ENCODE results near the gene PTPRD.
"Not testable (repeated sequence)": the region's sequence is repeated elsewhere in the genome, so short reads cannot be mapped to it uniquely, and the experiment has no call there.

The PTPRD gene

DNA sequence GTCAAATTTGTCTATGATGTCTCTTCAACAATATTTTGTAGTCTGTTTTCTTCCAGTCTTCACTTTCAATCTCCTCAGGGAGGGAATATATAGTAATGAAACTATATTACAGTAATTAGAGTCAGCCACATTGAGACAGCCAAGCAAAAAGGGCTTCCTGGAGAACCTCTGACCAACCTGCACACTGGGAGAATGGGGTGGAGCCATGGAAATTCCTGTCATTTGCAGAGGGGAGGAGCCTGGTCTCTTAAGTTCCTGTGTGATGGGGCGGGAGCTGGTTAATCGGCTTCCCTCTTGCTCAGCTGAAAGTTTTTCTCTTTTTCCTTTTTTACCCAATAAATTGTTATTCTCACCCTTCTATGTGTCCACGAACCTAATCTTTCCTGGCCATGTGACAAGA lies 1220.0 kb downstream of the PTPRD start:
- H3K4me1 Mint-ChIP-seq = no peaks in the 10 kb centered on the region
- H3K4me3 Mint-ChIP-seq = no peak overlapping the region
- H3K27me3 Mint-ChIP-seq = no peaks in the 10 kb centered on the region
- ATAC-seq (replicated peaks; ENCODE audit: extremely low read depth, poor library complexity, severe bottlenecking) (no peak), DNase-seq (ENCODE audit: low spot score in 2 of 2) (no peak)
- H3K9me3 Mint-ChIP-seq = peaks cover 19% of the 10 kb centered on the region
- H3K36me3 Mint-ChIP-seq (ENCODE audit: insufficient read depth) = no peaks in the 10 kb centered on the region
- no peak overlapping the region for H3K27ac Mint-ChIP-seq (ENCODE audit: low read depth)

DNA sequence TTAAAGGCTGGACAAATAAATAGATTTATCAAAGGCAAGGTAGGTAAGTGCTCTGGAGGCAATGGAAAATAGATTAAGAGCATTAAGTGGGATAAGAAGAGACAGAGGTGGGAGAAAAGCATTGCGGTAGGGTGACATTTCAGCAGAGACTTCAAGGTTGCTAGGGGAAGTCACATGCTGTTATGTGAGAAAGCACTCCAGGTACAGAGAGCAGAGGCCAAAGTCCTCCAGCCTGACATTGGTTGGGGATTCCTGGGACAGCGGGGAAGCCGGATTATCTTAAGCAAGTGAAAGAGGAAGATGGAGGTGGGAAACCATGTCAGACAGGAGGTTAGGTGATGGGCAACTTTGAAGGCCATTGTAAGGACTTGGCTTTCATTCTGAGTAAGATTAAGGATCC lies 1222.9 kb downstream of the PTPRD start:
- no peak for ATAC-seq (replicated peaks; ENCODE audit: extremely low read depth, poor library complexity, severe bottlenecking)
- Mint-ChIP-seq H3K27me3 (no peaks in the 10 kb centered on the region), H3K9me3 (peaks cover 14% of the 10 kb centered on the region)

DNA sequence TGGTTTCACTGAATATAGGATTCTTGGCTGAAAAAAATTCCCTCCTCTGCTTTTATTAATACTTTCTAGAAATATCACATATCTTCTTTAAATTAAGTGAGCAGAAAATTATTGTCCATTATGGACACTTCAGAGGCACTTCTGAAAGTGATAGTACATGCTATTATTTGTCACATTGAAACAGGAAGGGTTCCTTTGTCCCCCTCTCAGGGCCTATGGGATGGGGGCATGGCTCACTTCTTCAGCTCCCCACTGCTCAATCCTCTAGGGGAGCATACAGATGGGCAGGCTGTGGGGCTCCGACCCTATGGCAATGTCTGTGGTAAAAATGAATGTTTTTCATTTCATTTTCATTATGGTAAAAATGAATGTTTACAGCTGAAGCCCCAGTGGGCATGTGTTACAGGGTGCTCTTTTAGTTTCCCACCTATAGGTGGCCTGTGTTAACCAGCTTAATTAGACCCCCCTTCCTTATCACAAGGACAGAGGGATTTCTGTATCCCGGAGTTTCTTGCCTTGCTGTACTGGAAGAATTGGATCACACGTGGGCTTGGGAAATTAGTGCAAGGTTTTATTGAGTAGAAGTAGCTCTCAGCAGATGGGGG lies 1225.2 kb downstream of the PTPRD start:
- H3K36me3 Mint-ChIP-seq (ENCODE audit: insufficient read depth) = no peaks in the 10 kb centered on the region
- H3K27me3 Mint-ChIP-seq = no peaks in the 10 kb centered on the region
- no peak overlapping the region for H3K27ac Mint-ChIP-seq (ENCODE audit: low read depth)
- DNase-seq (ENCODE audit: low spot score in 2 of 2) (no peak), ATAC-seq (replicated peaks; ENCODE audit: extremely low read depth, poor library complexity, severe bottlenecking) (no peak)
- no peak overlapping the region for H3K4me3 Mint-ChIP-seq
- no peaks in the 10 kb centered on the region for H3K4me1 Mint-ChIP-seq
- H3K9me3 Mint-ChIP-seq = peaks cover 14% of the 10 kb centered on the region

More for the DNA sequence above, 1222.9 kb downstream of the PTPRD start:
- Mint-ChIP-seq H3K4me3 (no peak overlapping the region), H3K4me1 (no peaks in the 10 kb centered on the region), H3K36me3 (ENCODE audit: insufficient read depth) (no peaks in the 10 kb centered on the region), H3K27ac (ENCODE audit: low read depth) (no peak overlapping the region)
- no peak for DNase-seq (ENCODE audit: low spot score in 2 of 2)

DNA sequence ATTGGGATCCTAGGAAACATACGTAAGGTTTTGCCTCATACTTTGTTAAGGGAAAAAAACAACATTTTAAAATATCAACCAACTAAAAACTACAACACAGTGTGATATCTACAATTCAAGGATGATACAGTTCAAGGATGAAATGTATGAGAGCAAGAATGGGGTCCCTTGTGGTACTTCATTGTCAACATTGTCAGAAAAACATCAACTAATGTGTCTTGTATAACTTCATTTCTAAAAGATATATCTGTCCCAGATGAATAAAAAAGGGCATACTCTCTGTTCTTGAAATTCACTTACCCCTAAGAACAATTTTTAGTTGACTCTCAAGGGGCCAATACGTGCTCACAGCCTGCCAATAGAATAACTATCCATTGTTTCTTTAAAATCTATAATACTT lies 1250.5 kb downstream of the PTPRD start:
- Mint-ChIP-seq H3K27me3 (no peaks in the 10 kb centered on the region), H3K27ac (ENCODE audit: low read depth) (no peak overlapping the region), H3K4me1 (no peaks in the 10 kb centered on the region), H3K4me3 (no peak overlapping the region), H3K9me3 (peaks cover 7% of the 10 kb centered on the region), H3K36me3 (ENCODE audit: insufficient read depth) (no peaks in the 10 kb centered on the region)
- ATAC-seq (replicated peaks; ENCODE audit: extremely low read depth, poor library complexity, severe bottlenecking) = no peak
- DNase-seq (ENCODE audit: low spot score in 2 of 2) = no peak

DNA sequence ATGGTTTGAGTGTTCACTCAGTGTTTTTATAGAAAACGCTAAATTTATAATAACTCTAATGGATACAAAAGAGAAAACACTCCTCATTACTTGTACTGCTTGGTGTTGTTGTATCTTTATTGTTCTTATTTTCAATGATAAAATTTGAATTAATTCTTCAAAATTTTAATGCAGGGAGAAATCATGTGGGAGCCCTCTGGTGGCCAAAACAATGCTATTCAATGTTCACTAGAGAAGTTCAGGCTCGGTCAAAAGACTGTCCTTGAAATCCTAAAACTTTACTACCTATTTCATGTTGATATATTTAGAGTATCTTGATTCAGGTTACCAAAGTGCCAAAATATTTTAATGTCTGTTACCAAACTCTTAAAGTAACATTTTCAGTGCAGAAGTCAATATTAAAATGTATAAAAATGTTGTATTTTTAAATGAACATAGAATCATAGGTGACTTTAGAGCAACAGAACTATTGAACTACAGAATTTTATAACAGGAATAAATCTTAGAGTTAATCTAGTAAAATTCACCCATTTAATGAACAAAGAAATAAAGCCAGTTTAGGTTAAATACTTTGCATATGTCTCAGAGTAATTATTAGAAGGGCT lies 1259.8 kb downstream of the PTPRD start:
- no peaks in the 10 kb centered on the region for H3K4me1 Mint-ChIP-seq
- H3K27me3 Mint-ChIP-seq = no peaks in the 10 kb centered on the region
- DNase-seq (ENCODE audit: low spot score in 2 of 2) (no peak), ATAC-seq (replicated peaks; ENCODE audit: extremely low read depth, poor library complexity, severe bottlenecking) (no peak)
- H3K4me3 Mint-ChIP-seq = no peak overlapping the region
- H3K36me3 Mint-ChIP-seq (ENCODE audit: insufficient read depth) = no peaks in the 10 kb centered on the region
- no peak overlapping the region for H3K27ac Mint-ChIP-seq (ENCODE audit: low read depth)
- H3K9me3 Mint-ChIP-seq = no peaks in the 10 kb centered on the region

DNA sequence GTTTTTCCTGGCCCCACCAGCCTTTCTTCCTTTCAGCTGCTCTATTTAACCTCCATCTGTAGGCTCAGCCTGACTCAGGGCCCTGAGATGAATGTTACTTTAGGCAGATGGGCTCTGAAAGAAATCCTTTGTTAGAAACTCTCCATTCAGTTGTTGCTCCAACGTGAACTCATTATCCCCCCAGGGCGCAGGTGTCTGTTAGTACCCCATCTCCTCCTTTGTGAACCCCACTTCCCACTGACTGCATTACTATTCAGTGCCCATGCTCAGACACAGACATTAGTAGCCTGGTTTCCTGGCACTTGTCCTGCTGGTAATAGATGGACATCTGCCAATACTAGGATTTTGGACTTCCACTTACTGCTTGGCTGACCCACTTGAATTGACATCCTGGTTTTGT lies 1271.6 kb downstream of the PTPRD start:
- Mint-ChIP-seq H3K36me3 (ENCODE audit: insufficient read depth) (peaks cover 2% of the 10 kb centered on the region), H3K4me3 (no peak overlapping the region), H3K4me1 (no peaks in the 10 kb centered on the region), H3K9me3 (peaks cover 10% of the 10 kb centered on the region), H3K27ac (ENCODE audit: low read depth) (no peak overlapping the region), H3K27me3 (no peaks in the 10 kb centered on the region)
- DNase-seq (ENCODE audit: low spot score in 2 of 2) = no peak
- no peak for ATAC-seq (replicated peaks; ENCODE audit: extremely low read depth, poor library complexity, severe bottlenecking)

DNA sequence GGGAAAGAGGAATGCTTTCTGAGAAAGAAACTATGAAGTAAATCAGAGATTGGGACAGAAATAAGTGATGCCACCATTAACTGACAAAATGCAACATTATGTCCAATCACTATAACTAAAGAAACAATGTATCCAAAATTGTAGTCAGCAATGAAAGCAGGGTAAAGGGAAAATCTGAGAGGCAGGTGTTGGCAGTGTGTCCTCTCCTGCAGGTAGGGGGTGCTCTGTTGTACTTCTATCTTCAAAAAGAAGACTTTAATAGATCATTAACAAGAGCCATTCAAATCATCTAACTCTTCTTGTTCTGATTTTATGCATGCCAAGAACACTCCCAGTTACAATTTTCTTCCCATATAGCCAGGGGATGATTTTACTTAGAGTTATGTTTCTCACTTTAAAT lies 1275.7 kb downstream of the PTPRD start:
- no peak overlapping the region for H3K4me3 Mint-ChIP-seq
- H3K36me3 Mint-ChIP-seq (ENCODE audit: insufficient read depth) = peaks cover 2% of the 10 kb centered on the region
- no peak for DNase-seq (ENCODE audit: low spot score in 2 of 2)
- H3K9me3 Mint-ChIP-seq = peaks cover 25% of the 10 kb centered on the region
- no peaks in the 10 kb centered on the region for H3K4me1 Mint-ChIP-seq
- H3K27me3 Mint-ChIP-seq = no peaks in the 10 kb centered on the region
- H3K27ac Mint-ChIP-seq (ENCODE audit: low read depth) = no peak overlapping the region
- no peak for ATAC-seq (replicated peaks; ENCODE audit: extremely low read depth, poor library complexity, severe bottlenecking)

DNA sequence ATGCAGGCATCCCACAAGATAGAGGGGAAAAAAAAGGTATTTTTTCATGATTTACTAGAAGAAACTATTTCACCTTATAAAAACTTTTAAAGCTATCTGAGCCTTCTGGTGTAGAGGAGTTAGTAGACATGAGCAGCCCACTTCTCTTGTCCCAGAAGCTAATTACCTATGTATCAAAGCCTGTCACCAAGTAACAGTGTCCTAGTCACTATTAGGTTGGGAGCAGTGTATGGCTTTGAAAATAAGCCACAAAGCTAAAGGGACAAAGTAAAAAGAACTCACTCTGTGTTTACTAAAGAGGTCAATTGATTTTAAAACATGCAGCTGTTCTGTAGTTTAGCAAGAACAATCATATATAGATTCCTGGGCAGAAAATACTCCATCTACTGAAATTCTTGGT lies 1286.1 kb downstream of the PTPRD start:
- no peak overlapping the region for H3K4me3 Mint-ChIP-seq
- no peak overlapping the region for H3K27ac Mint-ChIP-seq (ENCODE audit: low read depth)
- DNase-seq (ENCODE audit: low spot score in 2 of 2) = no peak
- no peaks in the 10 kb centered on the region for H3K36me3 Mint-ChIP-seq (ENCODE audit: insufficient read depth)
- no peaks in the 10 kb centered on the region for H3K4me1 Mint-ChIP-seq
- H3K9me3 Mint-ChIP-seq = peaks cover 4% of the 10 kb centered on the region
- no peaks in the 10 kb centered on the region for H3K27me3 Mint-ChIP-seq
- ATAC-seq (replicated peaks; ENCODE audit: extremely low read depth, poor library complexity, severe bottlenecking) = no peak

DNA sequence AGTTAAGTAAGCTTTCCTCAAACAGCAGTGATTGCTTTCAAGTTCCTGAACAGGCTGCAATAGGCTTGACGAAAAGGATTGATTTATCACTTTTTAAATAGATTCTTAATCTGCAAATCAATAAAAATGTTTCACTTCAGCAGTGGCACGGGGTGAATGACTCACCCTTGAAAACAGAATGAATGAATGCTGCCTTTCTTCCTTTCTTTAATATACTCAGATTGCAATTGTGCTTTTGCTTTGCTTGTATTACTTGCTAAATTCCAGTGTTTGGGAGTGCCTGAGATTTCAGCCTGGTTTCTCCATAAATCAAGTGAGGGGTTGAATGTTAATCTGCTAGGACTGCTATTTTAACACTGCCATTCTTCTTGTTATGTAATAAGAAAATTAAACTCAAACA lies 1293.8 kb downstream of the PTPRD start:
- no peak for DNase-seq (ENCODE audit: low spot score in 2 of 2)
- no peak for ATAC-seq (replicated peaks; ENCODE audit: extremely low read depth, poor library complexity, severe bottlenecking)
- Mint-ChIP-seq H3K27ac (ENCODE audit: low read depth) (no peak overlapping the region), H3K36me3 (ENCODE audit: insufficient read depth) (no peaks in the 10 kb centered on the region), H3K4me1 (no peaks in the 10 kb centered on the region), H3K4me3 (no peak overlapping the region), H3K9me3 (peaks cover 17% of the 10 kb centered on the region), H3K27me3 (no peaks in the 10 kb centered on the region)

DNA sequence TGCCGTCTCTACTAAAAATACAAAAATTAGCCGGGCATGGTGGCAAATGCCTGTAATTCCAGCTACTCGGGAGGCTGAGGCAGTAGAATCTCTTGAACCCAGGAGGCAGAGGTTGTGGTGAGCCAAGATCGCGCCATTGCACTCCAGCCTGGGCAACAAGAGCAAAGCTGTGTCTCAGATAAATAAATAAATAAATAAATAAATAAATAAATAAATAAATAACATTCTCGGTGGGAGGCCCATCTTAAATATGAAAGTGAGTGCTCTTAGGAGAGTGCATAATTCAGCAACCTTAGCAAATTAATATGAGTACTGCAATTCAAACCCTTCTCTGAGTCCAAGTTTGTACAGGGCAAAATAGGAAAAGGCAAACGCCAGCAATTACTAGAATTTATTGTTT lies 1302.1 kb downstream of the PTPRD start:
- H3K9me3 Mint-ChIP-seq = peaks cover 10% of the 10 kb centered on the region
- not testable (repeated sequence) for DNase-seq (ENCODE audit: low spot score in 2 of 2); H3K27me3 Mint-ChIP-seq; H3K4me3 Mint-ChIP-seq; ATAC-seq (replicated peaks; ENCODE audit: extremely low read depth, poor library complexity, severe bottlenecking); H3K4me1 Mint-ChIP-seq; H3K27ac Mint-ChIP-seq (ENCODE audit: low read depth); H3K36me3 Mint-ChIP-seq (ENCODE audit: insufficient read depth)

DNA sequence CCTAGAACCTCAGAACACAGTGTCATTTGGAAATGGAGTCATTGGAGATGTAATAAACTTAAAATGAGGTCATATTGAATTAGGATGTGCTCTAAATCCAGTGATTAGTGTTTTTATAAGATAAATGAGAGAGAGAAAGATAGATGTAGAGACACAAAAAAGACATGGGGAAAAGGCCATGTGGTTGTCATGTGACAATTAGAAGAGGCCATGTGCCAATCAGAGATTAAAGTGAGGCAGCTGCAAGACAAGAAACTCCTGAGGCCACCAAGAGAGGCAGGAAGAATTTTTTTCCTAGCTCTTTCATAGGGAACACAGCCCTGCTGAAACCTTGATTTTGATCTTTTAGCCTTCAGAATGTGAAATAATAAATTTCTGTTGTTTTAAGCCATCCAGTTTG lies 1307.2 kb downstream of the PTPRD start:
- H3K9me3 Mint-ChIP-seq = peaks cover 16% of the 10 kb centered on the region
- no peak for ATAC-seq (replicated peaks; ENCODE audit: extremely low read depth, poor library complexity, severe bottlenecking)
- no peak overlapping the region for H3K4me3 Mint-ChIP-seq
- no peaks in the 10 kb centered on the region for H3K36me3 Mint-ChIP-seq (ENCODE audit: insufficient read depth)
- no peaks in the 10 kb centered on the region for H3K27me3 Mint-ChIP-seq
- H3K27ac Mint-ChIP-seq (ENCODE audit: low read depth) = no peak overlapping the region
- DNase-seq (ENCODE audit: low spot score in 2 of 2) = no peak
- H3K4me1 Mint-ChIP-seq = no peaks in the 10 kb centered on the region

DNA sequence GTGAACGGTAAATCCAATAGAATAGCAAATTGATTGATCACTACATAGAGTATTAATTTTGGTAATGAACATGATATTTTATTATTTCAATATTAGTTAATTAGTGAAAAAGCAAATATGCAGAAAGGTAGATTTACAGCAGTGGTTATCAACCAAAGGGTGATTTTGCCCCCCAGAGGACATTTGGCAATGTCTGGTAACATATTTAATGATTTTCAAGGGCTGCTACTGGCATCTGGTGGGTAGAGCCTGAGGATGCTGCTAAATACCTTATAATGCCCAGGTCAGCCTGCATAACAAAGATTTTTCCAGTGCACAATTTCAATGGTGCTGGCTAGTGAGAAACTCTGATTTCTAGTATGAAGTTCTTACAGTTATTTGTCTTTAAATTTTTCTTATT lies 1313.7 kb downstream of the PTPRD start:
- Mint-ChIP-seq H3K4me3 (no peak overlapping the region), H3K36me3 (ENCODE audit: insufficient read depth) (no peaks in the 10 kb centered on the region), H3K9me3 (no peaks in the 10 kb centered on the region), H3K4me1 (no peaks in the 10 kb centered on the region), H3K27ac (ENCODE audit: low read depth) (no peak overlapping the region), H3K27me3 (no peaks in the 10 kb centered on the region)
- ATAC-seq (replicated peaks; ENCODE audit: extremely low read depth, poor library complexity, severe bottlenecking) = no peak
- no peak for DNase-seq (ENCODE audit: low spot score in 2 of 2)

DNA sequence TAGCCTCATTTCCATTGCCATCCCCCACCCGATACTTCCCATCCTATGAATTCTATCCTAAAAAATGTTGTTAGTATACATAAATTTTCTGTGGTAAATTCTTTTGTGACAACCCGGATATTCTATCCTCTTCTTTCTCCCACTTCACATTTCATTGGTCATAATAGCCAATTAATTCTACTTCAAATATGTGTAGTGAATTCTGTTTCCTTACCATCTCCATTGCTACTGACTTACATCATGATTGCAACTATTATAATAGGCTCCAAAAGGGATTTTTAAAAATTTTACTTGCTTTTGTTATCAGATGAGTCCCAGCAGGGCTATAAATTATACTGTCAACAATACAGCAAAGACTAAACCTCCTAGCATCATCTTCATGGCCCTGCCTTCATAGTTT lies 1326.8 kb downstream of the PTPRD start:
- Mint-ChIP-seq H3K4me3 (no peak overlapping the region), H3K36me3 (ENCODE audit: insufficient read depth) (no peaks in the 10 kb centered on the region), H3K27me3 (no peaks in the 10 kb centered on the region), H3K27ac (ENCODE audit: low read depth) (no peak overlapping the region), H3K9me3 (peaks cover 21% of the 10 kb centered on the region), H3K4me1 (no peaks in the 10 kb centered on the region)
- no peak for DNase-seq (ENCODE audit: low spot score in 2 of 2)
- ATAC-seq (replicated peaks; ENCODE audit: extremely low read depth, poor library complexity, severe bottlenecking) = no peak
